Measurements from ENCODE around the gene ADARB1. TPM values are rescaled to one million over a fixed set of nuclear protein-coding genes. Genes with fewer than 3 reads are reported as not detected.

ADARB1 gene
- total RNA-seq, 1 experiment from 2014 or later, result 15.8 TPM

- Histone ChIP-seq H2AK5ac (ENCODE audit: insufficient read length, low read length) (no peak overlapping the region), H3K56ac (ENCODE audit: insufficient read length, low read depth, low read length) (no peak overlapping the region), H3T11ph (ENCODE audit: low read length) (no peak overlapping the region), H3K18ac (ENCODE audit: insufficient read length, low read depth, low read length) (no peak overlapping the region), H4K20me1 (ENCODE audit: control insufficient read depth, insufficient read depth, insufficient read length) (no peaks in the 10 kb centered on the region), H2BK120ac (ENCODE audit: low read depth, low read length, poor library complexity, severe bottlenecking) (no peak overlapping the region), H3K9ac (ENCODE audit: extremely low read depth, insufficient read length, low read length) (no peak overlapping the region), H3K79me1 (ENCODE audit: insufficient read depth, low read depth, low read length, poor library complexity, severe bottlenecking) (no peaks in the 10 kb centered on the region), H2AFZ (ENCODE audit: low read length) (no peak overlapping the region), H4K91ac (ENCODE audit: insufficient read length, low read depth, low read length) (no peak overlapping the region), H3K79me2 (ENCODE audit: insufficient read depth, low read length) (no peaks in the 10 kb centered on the region), H3K4me1 (ENCODE audit: insufficient read depth, low read length) (no peaks in the 10 kb centered on the region), H2BK20ac (ENCODE audit: low read depth, low read length, poor library complexity, severe bottlenecking) (no peak overlapping the region), H2BK12ac (ENCODE audit: insufficient read length, low read depth, low read length) (no peak overlapping the region), H3K23me2 (ENCODE audit: insufficient read length, low read depth, low read length, poor library complexity, severe bottlenecking) (no peaks in the 10 kb centered on the region), H3K27me3 (ENCODE audit: insufficient read depth, low read length) (no peaks in the 10 kb centered on the region), H3K14ac (ENCODE audit: insufficient read depth, low read length) (no peak overlapping the region), H3K23ac (ENCODE audit: insufficient read length, low read depth, low read length) (no peak overlapping the region), H3K9me3 (ENCODE audit: control insufficient read depth, low read depth, low read length) (no peaks in the 10 kb centered on the region), H3K4ac (ENCODE audit: low read depth, low read length) (no peak overlapping the region), H3K4me2 (ENCODE audit: insufficient read depth, insufficient read length, low read length) (no peak overlapping the region), H4K8ac (replicated peaks; ENCODE audit: insufficient read length, low read depth, low read length) (no peak overlapping the region), H4K5ac (ENCODE audit: insufficient read length, low read depth, low read length) (no peak overlapping the region), H2BK5ac (ENCODE audit: insufficient read length, low read length) (no peak overlapping the region), H3K27ac (ENCODE audit: insufficient read length, low read depth, low read length) (no peak overlapping the region), H2BK15ac (ENCODE audit: low read depth, low read length) (no peak overlapping the region)
- H3K4me3 Mint-ChIP-seq, result no peak overlapping the region
- H3K9me3 Mint-ChIP-seq, result no peaks in the 10 kb centered on the region
- DNase-seq, result no peak
- no peak for TF ChIP-seq CTCF (conservative IDR thresholded peaks at IDR 0.05)
- H3K27me3 Mint-ChIP-seq (ENCODE audit: low read depth), result no peaks in the 10 kb centered on the region
- WGBS (ENCODE audit: extremely low coverage, insufficient read length, low lambda C conversion rate), result no CpG with 5 or more reads among the region's 6 CpGs
- peaks cover 0 to 5% (median 0%) of the 10 kb centered on the region in 3 experiments; a peak in 1 of 7 replicates for H3K36me3 Mint-ChIP-seq (ENCODE audit: insufficient read depth in 1 of 3, low read depth in 3 of 3)
- H3K27ac Mint-ChIP-seq, result no peak overlapping the region
- peaks cover 4 to 6% of the 10 kb centered on the region in 2 experiments; a peak in 3 of 4 replicates for H3K4me1 Mint-ChIP-seq
Measured at GRCh38 chr21:45085700-45086099, 11.3 kb downstream of the ADARB1 start.
